Neural cell (in vitro differentiated cells): ENCODE results near the gene PDE9A. TPM values are rescaled to one million over a fixed set of nuclear protein-coding genes. Genes with fewer than 3 reads are reported as not detected.
"Not testable (repeated sequence)": the region's sequence is repeated elsewhere in the genome, so short reads cannot be mapped to it uniquely, and the experiment has no call there.

Source experiments
- H2AFZ ChIP-seq: fragments of 200-600, 300-800 bp; sonication (generic), shearing (Covaris generic); 2 replicates; pipeline ENCODE4 v1.6.0; 2014; ENCODE audit warnings: low read depth, mild to moderate bottlenecking, antibody characterized with exemption, low read length, moderate library complexity
- H3F3A ChIP-seq: fragments of 200-600 bp; shearing (Covaris generic); 2 replicates; pipeline ENCODE4 v1.6.1; 2016; ENCODE audit warnings: mild to moderate bottlenecking, moderate library complexity, mixed read lengths, antibody characterized with exemption, low read length; ENCODE audit not compliant: insufficient read depth, poor library complexity, severe bottlenecking
- H3K27ac ChIP-seq: fragments of 200-600, 300-800 bp; sonication (generic), shearing (Covaris generic); 2 replicates; pipeline ENCODE4 v1.5.1; 2014; ENCODE audit warnings: mild to moderate bottlenecking, low read length, moderate library complexity
- H3K27me3 ChIP-seq: fragments of 300-800, 200-600 bp; sonication (generic), shearing (Covaris generic); 2 replicates; pipeline ENCODE4 v1.6.0; 2014; ENCODE audit warnings: mild to moderate bottlenecking, low read depth, low read length, moderate library complexity; ENCODE audit not compliant: insufficient read depth
- H3K36me3 ChIP-seq: fragments of 300-800, 200-600 bp; sonication (generic), shearing (Covaris generic); 2 replicates; pipeline ENCODE4 v1.5.1; 2014; ENCODE audit warnings: mild to moderate bottlenecking, antibody characterized with exemption, low read length, moderate library complexity; ENCODE audit not compliant: insufficient read depth
- H3K4me2 ChIP-seq: fragments of 300-800, 200-600 bp; sonication (generic), shearing (Covaris generic); 2 replicates; pipeline ENCODE4 v1.6.0; 2014; ENCODE audit warnings: mild to moderate bottlenecking, low read length
- H3K4me3 ChIP-seq: fragments of 300-800, 200-600 bp; sonication (generic), shearing (Covaris generic); 2 replicates; pipeline ENCODE4 v1.5.1; 2014; ENCODE audit warnings: mild to moderate bottlenecking, low read length, moderate library complexity
- H3K79me2 ChIP-seq: fragments of 200-600 bp; shearing (Covaris generic); replicated peaks from 2 replicates; pipeline ENCODE4 v1.6.0; 2014; ENCODE audit warnings: mild to moderate bottlenecking, low read length, moderate library complexity; ENCODE audit not compliant: insufficient read depth
- H3K9ac ChIP-seq: fragments of 300-800, 200-600 bp; sonication (generic), shearing (Covaris generic); 2 replicates; pipeline ENCODE4 v1.6.1; 2016; ENCODE audit warnings: mild to moderate bottlenecking, low read length, mixed read lengths
- H3K9me2 ChIP-seq: fragments of 200-600 bp; shearing (Covaris generic); 2 replicates; pipeline ENCODE4 v1.6.1; 2016; ENCODE audit warnings: mild to moderate bottlenecking, low read length, mixed read lengths; ENCODE audit not compliant: insufficient read depth
- H3K9me3 ChIP-seq: fragments of 200-600, 300-800 bp; sonication (generic), shearing (Covaris generic); 2 replicates; pipeline ENCODE4 v1.6.1; 2016; ENCODE audit warnings: mild to moderate bottlenecking, mixed run types, low read length, moderate library complexity, mixed read lengths
- H4K20me1 ChIP-seq: fragments of 200-600 bp; shearing (Covaris generic); 2 replicates; pipeline ENCODE4 v1.6.1; 2016; ENCODE audit warnings: mild to moderate bottlenecking, mixed run types; ENCODE audit not compliant: insufficient read depth
- CTCF ChIP-seq: fragments of 450-650 bp; IDR thresholded peaks from 2 replicates; pipeline ENCODE4 v1.5.1; 2014; ENCODE audit warnings: antibody characterized with exemption, mild to moderate bottlenecking, moderate library complexity; ENCODE audit not compliant: poor library complexity, severe bottlenecking
- EP300 ChIP-seq: fragments of 450-650 bp; conservative IDR thresholded peaks from 2 replicates; pipeline ENCODE4 v1.6.1; 2014; ENCODE audit warnings: antibody characterized with exemption, mild to moderate bottlenecking, moderate library complexity; ENCODE audit not compliant: poor library complexity, severe bottlenecking
- EZH2 ChIP-seq: fragments of 200-600, 300-800 bp; shearing (Covaris generic), sonication (generic); IDR thresholded peaks from 2 replicates; pipeline ENCODE4 v1.6.1; 2014; ENCODE audit warnings: antibody characterized with exemption, low read length, borderline replicate concordance, mild to moderate bottlenecking; ENCODE audit not compliant: insufficient read depth, poor library complexity, severe bottlenecking
- MXI1 ChIP-seq: fragments of 450-650 bp; conservative IDR thresholded peaks from 2 replicates; pipeline ENCODE4 v1.6.1; 2014; ENCODE audit warnings: antibody characterized with exemption, mild to moderate bottlenecking; ENCODE audit not compliant: poor library complexity, severe bottlenecking
- POLR2AphosphoS5 ChIP-seq: IDR thresholded peaks from 2 replicates; pipeline ENCODE4 v1.6.1; 2012
- RAD21 ChIP-seq: fragments of 450-650 bp; conservative IDR thresholded peaks from 2 replicates; pipeline ENCODE4 v1.6.1; 2014; ENCODE audit warnings: antibody characterized with exemption, mild to moderate bottlenecking, moderate library complexity
- REST ChIP-seq: IDR thresholded peaks from 2 replicates; pipeline ENCODE4 v1.6.1; 2012; ENCODE audit warnings: borderline replicate concordance
- SMC3 ChIP-seq: fragments of 450-650 bp; conservative IDR thresholded peaks from 2 replicates; pipeline ENCODE4 v1.6.1; 2014; ENCODE audit warnings: antibody characterized with exemption, mild to moderate bottlenecking, moderate library complexity; ENCODE audit not compliant: poor library complexity
- TAF1 ChIP-seq: IDR thresholded peaks from 2 replicates; pipeline ENCODE4 v1.6.1; 2012; ENCODE audit warnings: low read depth
- polyA plus RNA-seq: library from polyadenylated mRNA; depleted of rRNA; stranded (reverse); fragments of >200 nt; gene quantifications from 2 replicates; pipeline ENCODE4 v1.2.3, GENCODE V29; 2014

The PDE9A gene
- polyA plus RNA-seq, 1 donor from 2014 or later, result 32.2 TPM

GRCh38 chr21:42614811-42615351 is 38.5 kb upstream of the PDE9A start:
- Histone ChIP-seq H3F3A (no peaks in the 10 kb centered on the region), H4K20me1 (no peaks in the 10 kb centered on the region), H3K9me3 (no peaks in the 10 kb centered on the region), H3K79me2 (no peaks in the 10 kb centered on the region), H3K4me2 (no peak overlapping the region), H3K9ac (no peak overlapping the region), H3K4me3 (no peak overlapping the region), H3K9me2 (no peaks in the 10 kb centered on the region), H3K36me3 (no peaks in the 10 kb centered on the region), H3K27me3 (no peaks in the 10 kb centered on the region), H3K27ac (no peak overlapping the region), H2AFZ (no peak overlapping the region)
- TF ChIP-seq REST (no peak), SMC3 (no peak), TAF1 (no peak), EP300 (no peak), RAD21 (no peak), EZH2 (no peak), MXI1 (no peak)

- H3K27ac ChIP-seq, H3K9me2 ChIP-seq, H3K79me2 ChIP-seq, H3K9ac ChIP-seq, H3K36me3 ChIP-seq, H3K9me3 ChIP-seq, H2AFZ ChIP-seq, H3K27me3 ChIP-seq, H3K4me2 ChIP-seq, H4K20me1 ChIP-seq, H3F3A ChIP-seq, H3K4me3 ChIP-seq: not testable (repeated sequence)
These were observed 38.0 kb upstream of the PDE9A start for GRCh38 chr21:42615377-42615776.

GRCh38 chr21:42615924-42616323 is 37.5 kb upstream of the PDE9A start:
- TF ChIP-seq RAD21 (no peak), EP300 (no peak), REST (no peak), TAF1 (no peak), EZH2 (no peak), SMC3 (no peak), CTCF (no peak), POLR2AphosphoS5 (no peak), MXI1 (no peak)
- no peaks in the 10 kb centered on the region for H4K20me1 ChIP-seq

More at GRCh38 chr21:42615924-42616323, 37.5 kb upstream of the PDE9A start:
- Histone ChIP-seq H3K9me3 (no peaks in the 10 kb centered on the region), H3K36me3 (no peaks in the 10 kb centered on the region), H3F3A (no peaks in the 10 kb centered on the region), H3K9me2 (no peaks in the 10 kb centered on the region), H3K27me3 (no peaks in the 10 kb centered on the region), H3K27ac (no peak overlapping the region), H3K4me2 (no peak overlapping the region), H3K4me3 (no peak overlapping the region), H3K9ac (no peak overlapping the region), H2AFZ (no peak overlapping the region), H3K79me2 (no peaks in the 10 kb centered on the region)
